Glutamatergic neuron (in vitro differentiated cells): ENCODE data around the gene RAP1GAP2. TPM values are rescaled to one million over a fixed set of nuclear protein-coding genes. Genes with fewer than 3 reads are reported as not detected.
"Not testable (repeated sequence)": the region's sequence is repeated elsewhere in the genome, so short reads cannot be mapped to it uniquely, and the experiment has no call there.

ENCODE experiments used
- DNase-seq: peaks from one replicate; pipeline ENCODE4 v3.0.0; 2022
- H3K27ac Mint-ChIP-seq: one replicate; pipeline ENCODE4 v1.8.0; 2020; ENCODE audit warnings: mild to moderate bottlenecking, mixed read lengths, inconsistent platforms; ENCODE audit not compliant: unreplicated experiment
- H3K27me3 Mint-ChIP-seq: one replicate; pipeline ENCODE4 v1.8.0; 2020; ENCODE audit warnings: mild to moderate bottlenecking, moderate library complexity, mixed read lengths, inconsistent platforms; ENCODE audit not compliant: unreplicated experiment
- H3K36me3 Mint-ChIP-seq: one replicate; pipeline ENCODE4 v1.8.0; 2020; ENCODE audit warnings: mild to moderate bottlenecking, mixed read lengths, inconsistent platforms; ENCODE audit not compliant: unreplicated experiment
- H3K4me1 Mint-ChIP-seq: one replicate; pipeline ENCODE4 v1.8.0; 2020; ENCODE audit warnings: mild to moderate bottlenecking, low read depth, mixed read lengths, inconsistent platforms; ENCODE audit not compliant: unreplicated experiment
- H3K4me3 Mint-ChIP-seq: one replicate; pipeline ENCODE4 v1.8.0; 2020; ENCODE audit warnings: mild to moderate bottlenecking, mixed read lengths, inconsistent platforms; ENCODE audit not compliant: unreplicated experiment
- H3K9me3 Mint-ChIP-seq: one replicate; pipeline ENCODE4 v1.8.0; 2020; ENCODE audit warnings: mild to moderate bottlenecking, moderate library complexity, mixed read lengths, inconsistent platforms; ENCODE audit not compliant: unreplicated experiment
- CTCF ChIP-seq: fragments of 200-600 bp; sonication (generic); IDR thresholded peaks from one replicate; pipeline ENCODE4 v1.5.0; 2021; ENCODE audit not compliant: partially characterized antibody, unreplicated experiment
- total RNA-seq: library from RNA; stranded (reverse); fragmentation: NEBNext Ultra II Directional; extraction: Animal tissue kit (Norgen Biotek cat#: 25700); gene quantifications from one replicate; pipeline ENCODE4 v1.2.1, GENCODE V29; 2021; ENCODE audit not compliant: unreplicated experiment

RAP1GAP2 gene
- total RNA-seq, 1 donor from 2014 or later = 86.0 TPM

DNA sequence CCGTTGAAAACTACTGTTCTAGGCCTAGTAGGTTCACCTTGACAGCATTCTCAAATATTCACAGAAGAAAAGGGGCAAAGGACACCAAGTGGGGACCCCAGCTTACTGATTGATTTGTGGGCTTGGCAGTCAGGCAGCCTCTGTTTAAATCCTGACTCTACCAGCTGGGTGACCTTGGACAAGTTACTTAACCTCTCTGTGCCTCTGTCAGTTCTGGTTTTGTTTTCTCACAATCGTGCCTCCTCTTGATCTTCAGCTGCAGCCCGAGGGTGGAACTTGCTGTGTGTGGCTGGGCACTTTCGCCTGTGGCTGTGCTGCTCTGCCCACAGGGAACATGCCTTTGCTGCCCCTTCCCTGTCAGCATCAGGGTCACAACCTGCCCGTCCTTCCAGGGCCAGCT lies 17.8 kb downstream of the RAP1GAP2 start:
- H3K27ac Mint-ChIP-seq = no peak overlapping the region
- H3K4me1 Mint-ChIP-seq = peaks cover 10% of the 10 kb centered on the region
- no peak for TF ChIP-seq CTCF
- peaks cover 7% of the 10 kb centered on the region for H3K27me3 Mint-ChIP-seq
- DNase-seq = no peak
- H3K36me3 Mint-ChIP-seq = no peaks in the 10 kb centered on the region
- no peak overlapping the region for H3K4me3 Mint-ChIP-seq
- peaks cover 3% of the 10 kb centered on the region for H3K9me3 Mint-ChIP-seq

DNA sequence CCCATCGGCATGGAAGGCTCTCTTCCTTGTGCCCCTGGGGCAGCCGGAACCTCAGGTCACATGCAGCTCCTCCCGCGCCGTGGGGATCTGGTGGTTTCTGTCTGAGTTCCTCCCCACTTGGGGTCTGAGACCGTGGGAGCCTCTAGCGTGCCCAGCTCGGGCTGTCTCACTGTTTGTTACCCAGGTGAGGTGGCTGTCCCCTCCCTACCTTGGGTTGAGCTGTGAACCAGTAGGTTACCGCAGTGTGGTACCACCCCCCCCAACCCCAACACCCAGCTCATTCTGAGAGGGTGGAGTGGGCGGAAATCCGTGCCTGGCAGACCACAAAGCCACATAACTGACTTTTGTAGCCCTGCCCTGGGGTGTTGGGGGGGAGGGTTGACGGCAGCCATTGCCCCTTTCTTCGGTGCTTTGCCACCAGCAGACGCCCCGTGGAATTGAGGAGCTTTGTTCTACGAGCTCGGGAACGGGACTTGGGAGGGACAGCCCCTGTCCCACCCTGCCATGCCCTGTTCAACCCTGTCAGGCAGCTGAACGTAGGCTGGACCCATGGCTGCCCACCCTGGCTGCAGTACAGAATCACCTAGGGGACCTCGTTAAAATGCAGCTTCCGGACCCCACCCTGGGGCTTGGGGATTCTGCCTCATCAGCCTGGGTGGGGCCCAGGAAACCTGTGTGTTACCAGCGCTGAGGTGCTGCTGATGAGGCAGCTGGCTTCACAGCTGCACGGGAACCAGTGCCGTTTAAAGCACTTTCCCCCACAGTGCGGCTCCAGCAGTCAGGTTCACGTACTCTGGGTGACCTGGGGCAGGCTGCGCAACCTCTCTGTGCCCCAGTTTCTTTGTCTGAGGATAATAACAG lies 18.5 kb downstream of the RAP1GAP2 start:
- Mint-ChIP-seq H3K27ac (no peak overlapping the region), H3K4me3 (no peak overlapping the region), H3K36me3 (no peaks in the 10 kb centered on the region), H3K27me3 (peaks cover 7% of the 10 kb centered on the region), H3K9me3 (peaks cover 3% of the 10 kb centered on the region), H3K4me1 (peaks cover 10% of the 10 kb centered on the region)
- TF ChIP-seq CTCF = no peak
- DNase-seq = no peak

GRCh38 chr17:2815781-2816185 lies 19.5 kb downstream of the RAP1GAP2 start:
- H3K9me3 Mint-ChIP-seq = peaks cover 3% of the 10 kb centered on the region
- peak overlapping the region; percentile 43 for H3K27ac Mint-ChIP-seq
- peak overlapping the region; percentile 42 for H3K4me3 Mint-ChIP-seq
- H3K4me1 Mint-ChIP-seq = peaks cover 10% of the 10 kb centered on the region
- no peak for DNase-seq
- no peaks in the 10 kb centered on the region for H3K36me3 Mint-ChIP-seq
- H3K27me3 Mint-ChIP-seq = peaks cover 7% of the 10 kb centered on the region
- no peak for TF ChIP-seq CTCF

GRCh38 chr17:2816688-2817087 lies 20.4 kb downstream of the RAP1GAP2 start:
- no peak for DNase-seq
- TF ChIP-seq CTCF = no peak

DNA sequence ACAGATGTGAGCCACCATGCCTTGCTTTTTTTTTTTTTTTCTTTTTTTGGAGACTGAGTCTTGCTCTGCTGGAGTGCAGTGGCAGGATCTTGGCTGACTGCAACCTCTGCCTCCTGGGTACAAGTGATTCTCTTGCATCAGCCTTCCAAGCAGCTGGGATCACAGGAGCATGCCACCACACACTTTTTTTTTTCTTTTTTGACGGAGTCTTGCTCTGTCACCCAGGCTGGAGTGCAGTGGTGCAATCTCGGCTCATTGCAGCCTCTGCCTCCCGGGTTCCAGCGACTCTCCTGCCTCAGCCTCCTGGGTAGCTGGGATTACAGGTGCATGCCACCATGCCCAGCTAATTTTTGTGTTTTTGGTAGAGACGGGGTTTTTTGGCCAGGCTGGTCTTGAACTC lies 23.1 kb downstream of the RAP1GAP2 start:
- not testable (repeated sequence) for H3K4me3 Mint-ChIP-seq, H3K27ac Mint-ChIP-seq, H3K36me3 Mint-ChIP-seq, H3K9me3 Mint-ChIP-seq, DNase-seq, H3K27me3 Mint-ChIP-seq, H3K4me1 Mint-ChIP-seq

More at GRCh38 chr17:2816688-2817087, 20.4 kb downstream of the RAP1GAP2 start:
- Mint-ChIP-seq H3K4me1 (peaks cover 10% of the 10 kb centered on the region), H3K27me3 (peaks cover 7% of the 10 kb centered on the region), H3K4me3 (no peak overlapping the region), H3K9me3 (peaks cover 3% of the 10 kb centered on the region), H3K27ac (peak overlapping the region; percentile 38), H3K36me3 (no peaks in the 10 kb centered on the region)
